Keratinocyte (primary cell): ENCODE results near the gene GAL. TPM values are rescaled to one million over a fixed set of nuclear protein-coding genes. Genes with fewer than 3 reads are reported as not detected.

Experiments
- DNase-seq: peaks from one replicate; pipeline ENCODE4 v3.0.0-alpha.2; 2011; ENCODE audit warnings: low read depth, missing footprints, low spot score
- FAIRE-seq: peaks from 2 replicates; lab custom pipeline; 2011; peaks lifted over from hg19 to GRCh38; lab: Jason Lieb, UNC
- H2AFZ ChIP-seq: 2 replicates; pipeline ENCODE4 v1.6.0; 2012; ENCODE audit warnings: low read length, control low read depth, inconsistent platforms; ENCODE audit not compliant: control insufficient read depth
- H3K27ac ChIP-seq: 2 replicates; pipeline ENCODE4 v1.5.1; 2011; ENCODE audit warnings: low read length; ENCODE audit not compliant: control insufficient read depth, insufficient read depth
- H3K27me3 ChIP-seq: 3 replicates; pipeline ENCODE4 v1.6.0; 2011; ENCODE audit warnings: low read length; ENCODE audit not compliant: control insufficient read depth, insufficient read depth; ENCODE audit errors: extremely low read depth
- H3K36me3 ChIP-seq, 2 experiments: 2 replicates in 1 of 2; 3 replicates in 1 of 2; pipeline ENCODE4 v1.5.1; 2011; ENCODE audit warnings: low read length in 2 of 2, mild to moderate bottlenecking in 1 of 2; ENCODE audit not compliant: control insufficient read depth in 2 of 2, insufficient read depth in 2 of 2; ENCODE audit errors: extremely low read depth in 1 of 2
- H3K4me1 ChIP-seq: 3 replicates; pipeline ENCODE4 v1.5.1; 2011; ENCODE audit warnings: low read length; ENCODE audit not compliant: control insufficient read depth, insufficient read depth; ENCODE audit errors: extremely low read depth
- H3K4me2 ChIP-seq: 3 replicates; pipeline ENCODE4 v1.6.0; 2011; ENCODE audit warnings: low read depth, low read length; ENCODE audit not compliant: control insufficient read depth, insufficient read depth; ENCODE audit errors: extremely low read depth
- H3K4me3 ChIP-seq, 3 experiments: fragments of 200-600 bp in 1 of 3; sonication (generic) in 1 of 3; 2 replicates in 2 of 3; 3 replicates in 1 of 3; pipeline ENCODE4 v1.5.1; 2011 to 2016; ENCODE audit warnings: low read length in 3 of 3, mild to moderate bottlenecking in 3 of 3, control low read depth in 2 of 3, inconsistent platforms in 1 of 3, low read depth in 1 of 3, mixed read lengths in 1 of 3, mixed run types in 1 of 3, moderate library complexity in 1 of 3; ENCODE audit not compliant: control insufficient read depth in 2 of 3, insufficient read depth in 2 of 3; ENCODE audit errors: extremely low read depth in 1 of 3
- H3K79me2 ChIP-seq: 2 replicates; pipeline ENCODE4 v1.6.0; 2012; ENCODE audit warnings: low read length; ENCODE audit not compliant: control insufficient read depth, insufficient read depth
- H3K9ac ChIP-seq: 3 replicates; pipeline ENCODE4 v1.6.0; 2011; ENCODE audit warnings: low read length; ENCODE audit not compliant: control insufficient read depth, insufficient read depth; ENCODE audit errors: extremely low read depth
- H3K9me1 ChIP-seq: 3 replicates; pipeline ENCODE4 v1.6.0; 2011; ENCODE audit warnings: low read length; ENCODE audit not compliant: control insufficient read depth, insufficient read depth; ENCODE audit errors: extremely low read depth
- H3K9me3 ChIP-seq: 2 replicates; pipeline ENCODE4 v1.5.1; 2012; ENCODE audit warnings: low read depth, low read length; ENCODE audit not compliant: control insufficient read depth
- H4K20me1 ChIP-seq: 3 replicates; pipeline ENCODE4 v1.6.0; 2011; ENCODE audit warnings: low read length; ENCODE audit not compliant: control insufficient read depth, insufficient read depth; ENCODE audit errors: extremely low read depth
- CTCF ChIP-seq, 3 experiments: IDR thresholded peaks in 1 of 3; conservative IDR thresholded peaks in 1 of 3; optimal IDR thresholded peaks in 1 of 3; 2 replicates in 2 of 3; 3 replicates in 1 of 3; pipeline versions ENCODE3 to v1.5.1; 2011; ENCODE audit warnings: low read length in 3 of 3, mild to moderate bottlenecking in 3 of 3, moderate library complexity in 2 of 3, control low read depth in 1 of 3, inconsistent platforms in 1 of 3; ENCODE audit not compliant: insufficient read depth in 2 of 3; ENCODE audit errors: extremely low read depth in 1 of 3
- EZH2 ChIP-seq: IDR thresholded peaks from one replicate; pipeline ENCODE4 v1.6.1; 2012; ENCODE audit warnings: inconsistent platforms, mild to moderate bottlenecking, low read length, moderate library complexity
- dilution Hi-C: fragments of 300-500 bp; cut with MboI; formaldehyde crosslinking; loops from one replicate; pipeline ENCODE4 v1.7.0; 2020; ENCODE audit warnings: low sequenced_read_pairs; ENCODE audit not compliant: extremely low pct_ligation_motif_present
- polyA plus RNA-seq, 5 experiments: library from polyadenylated mRNA; depleted of rRNA in 3 of 5; stranded (reverse) in 3 of 5; stranded (forward) in 1 of 5; unstranded in 1 of 5; fragments of >200 nt; gene quantifications; 1 replicate in 1 of 5; 2 replicates in 3 of 5; 3 replicates in 1 of 5; pipeline versions ENCODE4 v1.2.1 to v1.2.3, GENCODE V29; 2011 to 2012; ENCODE audit warnings: missing spikeins in 2 of 5, low read depth in 1 of 5, low replicate concordance in 1 of 5

Gene GAL
- polyA plus RNA-seq, 1 donor (not counting 4 experiments of a cell fraction or from before 2014, with no cell fraction given), result 2.2 TPM

DNA sequence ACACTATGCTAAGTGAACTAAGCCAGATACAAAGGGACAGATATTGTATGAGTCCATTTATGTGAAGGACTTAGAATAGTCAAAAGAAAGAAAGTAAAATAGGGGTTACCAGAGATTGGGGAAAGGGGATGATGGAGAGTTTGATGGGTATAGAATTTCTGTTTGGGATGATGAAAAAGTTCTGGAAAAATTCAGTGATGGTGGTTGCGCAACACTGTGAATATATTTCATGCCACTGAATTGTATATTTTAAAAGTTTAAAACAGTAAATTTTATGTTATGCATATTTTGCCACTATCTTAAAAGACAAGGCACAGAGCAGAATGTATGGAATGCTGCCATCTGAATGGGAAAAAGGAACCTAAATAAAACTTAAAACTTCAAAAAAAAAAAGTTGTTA is 37.8 kb downstream of the GAL start:
- Histone ChIP-seq H3K9me3 (no peaks in the 10 kb centered on the region), H3K79me2 (no peaks in the 10 kb centered on the region), H3K4me1 (no peaks in the 10 kb centered on the region), H3K27ac (no peak overlapping the region), H4K20me1 (no peaks in the 10 kb centered on the region), H3K4me3 (no peak overlapping the region), H2AFZ (no peak overlapping the region), H3K4me2 (no peak overlapping the region), H3K27me3 (peaks cover 7% of the 10 kb centered on the region), H3K36me3 (no peaks in the 10 kb centered on the region), H3K9ac (no peak overlapping the region), H3K9me1 (no peaks in the 10 kb centered on the region)
- DNase-seq (no peak), FAIRE-seq (no peak)
- dilution Hi-C loops, result no loop called here
- TF ChIP-seq CTCF (optimal IDR thresholded peaks at IDR 0.05 in 1 of 3, IDR thresholded peaks at IDR 0.05 in 1 of 3, conservative IDR thresholded peaks at IDR 0.05 in 1 of 3; ENCODE audit: extremely low read depth in 1 of 3, insufficient read depth in 2 of 3, low read length in 3 of 3) (no peak), EZH2 (no peak)

DNA sequence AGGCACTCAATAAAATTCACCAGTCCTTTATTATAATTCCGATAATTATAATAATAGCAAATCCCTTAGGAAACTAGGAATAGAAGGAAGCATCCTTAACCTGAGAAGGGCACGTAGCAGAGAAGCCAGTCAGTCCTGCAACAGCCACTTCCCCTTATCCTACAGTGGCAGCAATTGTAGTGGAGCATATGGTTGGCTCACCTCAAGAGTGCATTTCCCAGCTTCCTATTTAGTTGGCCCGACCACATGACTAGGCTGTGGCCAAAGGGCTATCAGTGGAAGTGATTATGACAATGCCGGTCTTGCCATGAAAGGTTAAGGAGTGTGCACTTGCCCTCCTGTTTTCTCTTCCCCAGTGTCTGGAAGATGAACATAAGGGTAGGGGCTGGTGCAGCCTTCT is 39.9 kb downstream of the GAL start:
- no peaks in the 10 kb centered on the region for H3K4me1 ChIP-seq
- H2AFZ ChIP-seq, result no peak overlapping the region
- no peak overlapping the region for H3K4me2 ChIP-seq
- no peaks in the 10 kb centered on the region for H3K36me3 ChIP-seq
- dilution Hi-C loops, result no loop called here
- FAIRE-seq (no peak), DNase-seq (no peak)
- TF ChIP-seq EZH2 (no peak), CTCF (optimal IDR thresholded peaks at IDR 0.05 in 1 of 3, IDR thresholded peaks at IDR 0.05 in 1 of 3, conservative IDR thresholded peaks at IDR 0.05 in 1 of 3; ENCODE audit: extremely low read depth in 1 of 3, insufficient read depth in 2 of 3, low read length in 3 of 3) (no peak)
- H3K79me2 ChIP-seq, result no peaks in the 10 kb centered on the region
- no peaks in the 10 kb centered on the region for H3K9me3 ChIP-seq
- no peaks in the 10 kb centered on the region for H3K9me1 ChIP-seq
- no peak overlapping the region for H3K4me3 ChIP-seq
- peaks cover 4% of the 10 kb centered on the region for H3K27me3 ChIP-seq
- H4K20me1 ChIP-seq, result no peaks in the 10 kb centered on the region
- no peak overlapping the region for H3K27ac ChIP-seq
- H3K9ac ChIP-seq, result no peak overlapping the region
